ENCODE results near the gene RAI1.

Gene RAI1

DNA sequence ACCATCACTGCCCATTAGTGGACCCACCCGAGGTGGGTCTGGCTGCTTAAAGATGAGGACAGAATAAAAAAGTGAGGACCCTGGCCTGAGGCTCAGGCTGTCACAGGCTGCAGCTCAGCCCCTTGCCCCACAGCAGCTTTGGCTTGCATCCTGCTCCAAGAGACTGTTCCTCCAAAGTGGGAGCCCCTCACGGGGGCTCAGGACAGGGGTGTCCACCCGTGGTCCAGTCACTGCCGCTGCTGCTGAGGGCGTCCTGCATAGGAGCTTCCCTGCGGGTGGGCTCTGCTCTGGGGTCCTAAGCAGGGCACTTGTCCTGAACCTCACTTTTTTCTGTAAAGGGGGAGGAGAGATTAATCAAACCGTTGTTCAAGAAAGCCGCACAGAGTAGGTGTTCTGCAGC, 107.7 kb downstream of the RAI1 start:
- no peak for DNase-seq

DNA sequence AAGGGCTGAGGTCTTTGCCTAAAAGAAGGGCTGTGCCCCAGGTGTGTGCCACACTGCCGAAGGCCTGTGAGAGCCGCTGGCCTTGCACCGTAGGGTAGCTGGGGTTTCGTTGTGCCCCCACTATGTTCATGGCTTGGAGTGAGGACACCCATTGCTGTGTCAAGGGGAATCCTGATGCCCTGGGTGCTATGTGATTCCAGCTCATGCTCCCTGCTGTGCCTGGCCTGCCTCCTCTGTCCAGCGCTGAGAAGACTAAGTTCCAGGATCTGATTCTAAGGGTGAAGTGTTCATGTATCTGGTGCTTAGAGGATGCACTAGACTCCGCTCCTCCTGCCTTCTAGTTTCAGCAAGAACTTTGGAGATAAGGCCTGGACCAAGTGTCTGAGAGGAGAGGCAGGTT, 108.2 kb downstream of the RAI1 start:
- DNase-seq = no peak

DNA sequence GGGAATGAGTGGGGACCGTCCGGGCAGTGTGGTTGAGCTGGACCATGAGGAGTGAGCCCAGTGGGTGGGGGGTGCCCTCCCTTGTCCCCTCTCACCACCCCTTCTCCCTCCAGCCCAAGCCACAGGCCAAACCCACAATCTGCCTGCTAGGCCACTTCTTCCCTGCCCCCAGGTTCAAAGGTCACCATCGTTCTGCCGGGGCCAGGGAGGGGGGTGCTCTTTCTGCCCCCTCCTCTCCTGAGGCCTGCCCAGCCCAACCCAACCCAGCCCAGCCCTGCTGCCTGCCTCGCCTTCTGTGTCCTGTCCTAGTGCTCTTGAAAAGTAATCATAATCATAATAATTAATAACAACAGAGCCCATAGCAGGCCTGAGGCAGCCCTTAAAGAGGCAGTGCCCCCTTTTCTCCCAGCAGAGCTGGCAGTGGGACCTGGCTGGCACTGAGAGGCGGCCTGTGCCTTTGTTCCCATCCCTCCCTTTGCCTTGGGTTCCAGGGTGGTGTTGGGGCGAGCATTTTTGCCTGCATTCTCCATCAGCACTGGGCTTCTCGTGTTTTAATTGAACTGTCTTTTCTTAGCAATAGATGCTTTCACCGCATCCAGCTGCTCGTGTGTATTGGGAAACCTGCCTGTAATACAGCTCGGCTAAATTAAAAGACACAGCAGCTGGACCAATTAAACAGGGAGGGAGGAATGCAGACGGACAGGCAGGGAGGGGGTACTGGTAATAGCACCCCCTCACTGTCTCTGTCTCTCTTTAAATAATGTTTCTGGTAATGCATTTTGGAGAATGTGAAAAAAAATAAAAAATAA, 108.8 kb downstream of the RAI1 start:
- no peak for DNase-seq

DNA sequence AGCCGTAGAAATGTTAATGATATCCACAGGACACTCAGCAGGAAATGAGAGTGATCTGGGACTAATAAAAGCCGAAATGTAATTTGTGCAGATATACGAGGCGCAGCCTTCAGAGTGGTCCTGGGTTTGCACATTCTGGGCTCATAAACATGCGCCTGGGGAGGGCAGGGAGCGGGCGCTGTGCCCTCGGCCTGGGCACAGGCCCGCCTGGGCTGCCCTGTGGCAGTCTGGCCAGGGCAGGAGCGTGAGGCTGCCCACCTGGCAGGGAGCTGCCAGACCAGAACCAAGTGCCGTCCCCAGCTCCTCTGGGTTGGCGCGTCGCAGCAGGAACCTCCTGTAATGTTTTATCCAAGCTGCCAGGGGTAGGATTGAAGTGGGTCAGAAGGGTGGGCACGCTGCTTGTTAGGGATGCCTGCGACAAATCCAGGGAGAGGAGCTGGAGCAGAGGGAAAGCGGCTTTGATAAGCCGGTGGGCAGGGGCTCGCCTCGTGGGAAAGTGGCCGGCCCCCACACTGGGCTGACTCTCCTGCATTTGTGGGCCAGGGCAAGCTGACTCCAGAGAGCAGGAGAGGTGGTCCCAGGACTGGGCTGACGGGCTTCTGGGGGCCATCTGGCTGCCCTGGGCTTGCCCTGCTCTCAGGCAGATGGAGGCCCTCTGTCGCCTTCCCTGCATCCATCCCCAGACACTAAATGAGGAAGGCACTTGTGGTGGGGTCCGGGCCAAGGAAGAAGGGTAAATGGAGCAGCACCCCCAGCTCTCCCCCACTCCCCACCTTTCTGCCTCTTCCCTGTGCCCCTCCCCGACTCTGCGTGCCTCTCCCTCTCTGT, 109.6 kb downstream of the RAI1 start:
- no peak for DNase-seq

DNA sequence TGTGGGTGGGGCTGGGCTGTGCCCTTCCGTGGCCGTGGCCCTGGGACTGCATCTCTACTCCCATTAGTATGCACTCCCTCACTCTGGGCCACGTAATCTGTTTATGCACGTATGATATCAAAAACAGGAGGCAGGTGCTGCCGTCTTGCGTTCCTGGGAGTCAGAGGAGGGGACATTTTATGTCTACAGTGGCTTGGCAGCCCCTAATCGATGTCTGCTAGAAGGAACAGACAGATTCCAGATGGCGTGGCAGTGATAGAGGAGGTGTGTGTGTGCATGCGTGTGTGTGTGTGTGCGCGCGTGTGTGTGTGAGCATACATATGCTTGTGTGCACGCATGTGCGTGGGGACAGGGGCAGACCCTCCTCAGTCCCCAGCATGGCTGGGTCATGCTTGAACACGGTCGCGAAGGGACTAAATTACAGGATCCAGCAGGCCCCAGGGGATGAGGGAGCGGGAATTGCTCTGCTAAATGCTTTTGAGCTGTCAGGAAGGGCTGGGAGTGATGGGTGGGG, 110.8 kb downstream of the RAI1 start:
- no peak for DNase-seq

DNA sequence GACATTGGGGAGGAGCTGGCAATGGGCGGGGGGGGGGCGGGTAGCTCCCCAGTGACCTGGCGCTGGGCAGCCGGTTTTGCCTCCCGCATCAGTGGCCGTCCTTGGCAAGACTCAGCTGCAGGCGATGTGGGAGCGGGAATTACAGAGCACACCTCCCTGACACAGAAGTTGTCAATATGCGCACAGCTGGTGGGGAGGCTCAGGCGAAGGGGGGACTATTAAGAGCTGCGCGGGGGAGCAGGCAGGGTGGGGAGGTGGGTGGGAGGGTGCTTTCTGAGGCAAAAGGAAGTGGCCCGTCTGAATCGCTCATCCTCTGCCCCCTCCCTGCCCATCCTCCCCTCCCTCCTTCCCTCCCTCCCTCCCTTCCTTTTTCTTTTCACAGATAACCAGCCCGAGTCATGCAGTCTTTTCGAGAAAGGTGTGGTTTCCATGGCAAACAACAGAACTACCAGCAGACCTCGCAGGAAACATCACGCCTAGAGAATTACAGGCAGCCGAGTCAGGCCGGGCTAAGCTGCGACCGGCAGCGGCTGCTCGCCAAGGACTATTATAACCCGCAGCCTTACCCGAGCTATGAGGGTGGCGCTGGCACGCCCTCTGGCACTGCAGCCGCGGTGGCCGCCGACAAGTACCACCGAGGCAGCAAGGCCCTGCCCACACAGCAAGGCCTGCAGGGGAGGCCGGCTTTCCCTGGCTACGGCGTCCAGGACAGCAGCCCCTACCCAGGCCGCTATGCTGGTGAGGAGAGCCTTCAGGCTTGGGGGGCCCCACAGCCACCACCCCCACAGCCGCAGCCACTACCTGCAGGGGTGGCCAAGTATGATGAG, 111.5 kb downstream of the RAI1 start:
- no peak for DNase-seq

DNA sequence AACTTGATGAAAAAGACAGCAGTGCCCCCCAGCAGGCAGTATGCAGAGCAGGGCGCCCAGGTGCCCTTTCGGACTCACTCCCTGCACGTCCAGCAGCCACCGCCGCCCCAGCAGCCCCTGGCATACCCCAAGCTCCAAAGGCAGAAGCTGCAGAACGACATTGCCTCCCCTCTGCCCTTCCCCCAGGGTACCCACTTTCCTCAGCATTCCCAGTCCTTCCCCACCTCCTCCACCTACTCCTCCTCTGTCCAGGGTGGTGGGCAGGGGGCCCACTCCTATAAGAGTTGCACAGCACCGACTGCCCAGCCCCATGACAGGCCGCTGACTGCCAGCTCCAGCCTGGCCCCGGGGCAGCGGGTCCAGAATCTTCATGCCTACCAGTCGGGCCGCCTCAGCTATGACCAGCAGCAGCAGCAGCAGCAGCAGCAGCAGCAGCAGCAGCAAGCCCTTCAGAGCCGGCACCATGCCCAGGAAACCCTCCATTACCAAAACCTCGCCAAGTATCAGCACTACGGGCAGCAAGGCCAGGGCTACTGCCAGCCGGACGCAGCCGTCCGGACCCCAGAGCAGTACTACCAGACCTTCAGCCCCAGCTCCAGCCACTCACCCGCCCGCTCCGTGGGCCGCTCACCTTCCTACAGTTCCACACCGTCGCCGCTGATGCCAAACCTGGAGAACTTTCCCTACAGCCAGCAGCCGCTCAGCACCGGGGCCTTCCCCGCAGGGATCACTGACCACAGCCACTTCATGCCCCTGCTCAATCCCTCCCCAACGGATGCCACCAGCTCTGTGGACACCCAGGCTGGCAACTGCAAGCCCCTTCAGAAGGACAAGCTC, 112.3 kb downstream of the RAI1 start:
- DNase-seq = no peak

DNA sequence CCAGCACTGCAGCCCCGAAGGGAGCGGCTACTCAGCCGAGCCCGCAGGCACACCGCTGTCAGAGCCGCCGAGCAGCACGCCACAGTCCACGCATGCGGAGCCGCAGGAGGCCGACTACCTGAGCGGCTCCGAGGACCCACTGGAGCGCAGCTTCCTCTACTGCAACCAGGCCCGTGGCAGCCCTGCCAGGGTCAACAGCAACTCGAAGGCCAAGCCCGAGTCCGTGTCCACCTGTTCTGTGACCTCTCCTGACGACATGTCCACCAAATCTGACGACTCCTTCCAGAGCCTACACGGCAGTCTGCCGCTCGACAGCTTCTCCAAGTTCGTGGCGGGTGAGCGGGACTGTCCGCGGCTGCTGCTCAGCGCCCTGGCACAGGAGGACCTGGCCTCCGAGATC, 113.1 kb downstream of the RAI1 start:
- DNase-seq = no peak

DNA sequence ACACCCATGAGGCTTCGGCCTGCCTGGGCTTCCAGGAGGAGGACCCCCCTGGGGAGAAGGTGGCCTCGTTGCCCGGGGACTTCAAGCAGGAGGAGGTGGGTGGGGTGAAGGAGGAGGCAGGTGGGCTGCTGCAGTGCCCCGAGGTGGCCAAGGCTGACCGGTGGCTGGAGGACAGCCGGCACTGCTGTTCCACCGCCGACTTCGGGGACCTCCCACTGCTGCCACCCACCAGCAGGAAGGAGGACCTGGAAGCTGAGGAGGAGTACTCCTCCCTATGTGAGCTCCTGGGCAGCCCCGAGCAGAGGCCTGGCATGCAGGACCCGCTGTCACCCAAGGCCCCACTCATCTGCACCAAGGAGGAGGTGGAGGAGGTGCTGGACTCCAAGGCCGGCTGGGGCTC, 114.0 kb downstream of the RAI1 start:
- no peak for DNase-seq

DNA sequence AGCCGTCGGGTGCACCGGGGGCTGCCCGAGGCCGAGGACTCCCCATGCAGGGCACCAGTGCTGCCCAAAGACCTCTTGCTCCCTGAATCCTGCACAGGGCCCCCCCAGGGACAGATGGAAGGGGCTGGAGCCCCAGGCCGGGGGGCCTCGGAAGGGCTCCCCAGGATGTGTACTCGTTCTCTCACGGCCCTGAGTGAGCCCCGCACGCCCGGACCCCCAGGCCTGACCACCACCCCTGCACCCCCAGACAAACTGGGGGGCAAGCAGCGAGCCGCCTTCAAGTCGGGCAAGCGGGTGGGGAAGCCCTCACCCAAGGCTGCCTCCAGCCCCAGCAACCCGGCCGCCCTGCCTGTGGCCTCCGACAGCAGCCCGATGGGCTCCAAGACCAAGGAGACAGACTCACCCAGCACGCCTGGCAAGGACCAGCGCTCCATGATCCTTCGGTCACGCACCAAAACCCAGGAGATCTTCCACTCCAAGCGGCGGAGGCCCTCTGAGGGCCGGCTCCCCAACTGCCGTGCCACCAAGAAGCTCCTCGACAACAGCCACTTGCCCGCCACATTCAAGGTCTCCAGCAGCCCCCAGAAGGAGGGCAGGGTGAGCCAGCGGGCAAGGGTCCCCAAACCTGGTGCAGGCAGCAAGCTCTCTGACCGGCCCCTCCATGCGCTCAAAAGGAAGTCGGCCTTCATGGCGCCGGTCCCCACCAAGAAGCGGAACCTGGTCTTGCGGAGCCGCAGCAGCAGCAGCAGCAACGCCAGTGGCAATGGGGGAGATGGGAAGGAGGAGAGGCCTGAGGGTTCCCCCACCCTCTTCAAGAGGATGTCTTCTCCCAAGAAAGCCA, 114.9 kb downstream of the RAI1 start:
- DNase-seq = no peak

DNA sequence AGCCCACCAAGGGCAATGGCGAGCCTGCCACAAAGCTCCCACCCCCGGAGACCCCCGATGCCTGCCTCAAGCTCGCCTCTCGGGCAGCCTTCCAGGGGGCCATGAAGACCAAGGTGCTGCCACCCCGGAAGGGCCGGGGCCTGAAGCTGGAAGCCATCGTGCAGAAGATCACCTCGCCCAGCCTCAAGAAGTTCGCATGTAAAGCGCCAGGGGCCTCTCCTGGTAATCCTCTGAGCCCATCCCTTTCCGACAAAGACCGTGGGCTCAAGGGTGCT, 115.5 kb downstream of the RAI1 start:
- DNase-seq = no peak

DNA sequence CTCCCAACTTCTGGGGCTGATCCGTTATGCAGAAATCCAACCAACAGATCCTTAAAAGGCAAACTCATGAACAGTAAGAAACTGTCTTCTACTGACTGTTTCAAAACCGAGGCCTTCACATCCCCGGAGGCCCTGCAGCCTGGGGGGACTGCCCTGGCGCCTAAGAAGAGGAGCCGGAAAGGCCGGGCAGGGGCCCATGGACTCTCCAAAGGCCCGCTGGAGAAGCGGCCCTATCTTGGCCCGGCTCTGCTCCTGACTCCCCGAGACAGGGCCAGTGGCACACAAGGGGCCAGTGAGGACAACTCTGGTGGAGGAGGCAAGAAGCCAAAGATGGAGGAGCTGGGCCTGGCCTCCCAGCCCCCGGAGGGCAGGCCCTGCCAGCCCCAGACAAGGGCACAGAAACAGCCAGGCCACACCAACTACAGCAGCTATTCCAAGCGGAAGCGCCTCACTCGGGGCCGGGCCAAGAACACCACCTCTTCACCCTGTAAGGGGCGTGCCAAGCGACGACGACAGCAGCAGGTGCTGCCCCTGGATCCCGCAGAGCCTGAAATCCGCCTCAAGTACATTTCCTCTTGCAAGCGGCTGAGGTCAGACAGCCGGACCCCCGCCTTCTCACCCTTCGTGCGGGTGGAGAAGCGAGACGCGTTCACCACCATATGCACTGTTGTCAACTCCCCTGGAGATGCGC, 116.0 kb downstream of the RAI1 start:
- no peak for DNase-seq

DNA sequence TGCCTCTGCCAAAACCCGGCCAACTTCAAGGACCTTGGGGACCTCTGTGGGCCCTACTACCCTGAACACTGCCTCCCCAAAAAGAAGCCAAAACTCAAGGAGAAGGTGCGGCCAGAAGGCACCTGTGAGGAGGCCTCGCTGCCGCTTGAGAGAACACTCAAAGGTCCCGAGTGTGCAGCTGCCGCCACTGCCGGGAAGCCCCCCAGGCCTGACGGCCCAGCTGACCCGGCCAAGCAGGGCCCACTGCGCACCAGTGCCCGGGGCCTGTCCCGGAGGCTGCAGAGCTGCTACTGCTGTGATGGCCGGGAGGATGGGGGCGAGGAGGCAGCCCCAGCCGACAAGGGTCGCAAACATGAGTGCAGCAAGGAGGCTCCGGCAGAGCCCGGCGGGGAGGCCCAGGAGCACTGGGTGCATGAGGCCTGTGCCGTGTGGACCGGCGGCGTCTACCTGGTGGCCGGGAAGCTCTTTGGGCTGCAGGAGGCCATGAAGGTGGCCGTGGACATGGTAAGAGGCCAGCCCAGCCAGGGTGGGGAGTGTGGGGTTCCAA, 116.8 kb downstream of the RAI1 start:
- DNase-seq = no peak

DNA sequence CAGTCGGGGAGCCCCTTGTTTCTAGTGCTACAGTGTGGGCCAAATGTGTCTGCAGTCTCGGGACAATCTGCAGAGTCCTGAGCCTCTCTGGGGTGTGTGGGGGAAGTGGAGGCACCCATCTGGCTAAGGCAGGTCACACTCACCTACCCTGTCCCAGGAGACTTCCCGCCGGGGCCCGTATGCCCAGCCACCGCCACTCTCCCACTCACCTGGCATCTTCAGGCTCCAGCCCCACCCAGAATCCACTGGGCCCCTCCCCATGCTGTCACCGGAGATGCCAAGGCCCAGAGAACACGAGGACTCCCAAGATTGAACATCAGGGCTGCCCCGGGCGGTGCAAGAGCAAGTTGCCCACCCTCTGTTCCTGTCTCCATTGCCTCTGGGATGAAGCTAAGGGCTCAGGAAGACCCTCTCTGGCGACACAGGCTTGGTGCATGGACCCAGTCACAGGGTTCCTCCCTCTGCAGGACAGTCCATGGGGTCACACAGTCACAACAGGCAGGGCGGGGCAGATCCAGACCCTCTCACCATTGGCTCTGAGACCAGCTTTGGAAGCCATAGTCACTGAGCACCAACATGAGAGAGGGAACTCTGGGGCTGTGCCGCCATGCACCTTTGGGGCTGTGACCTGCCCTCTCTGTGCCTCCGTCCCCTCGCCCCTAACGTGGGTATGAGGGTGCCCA, 117.5 kb downstream of the RAI1 start:
- DNase-seq = no peak

DNA sequence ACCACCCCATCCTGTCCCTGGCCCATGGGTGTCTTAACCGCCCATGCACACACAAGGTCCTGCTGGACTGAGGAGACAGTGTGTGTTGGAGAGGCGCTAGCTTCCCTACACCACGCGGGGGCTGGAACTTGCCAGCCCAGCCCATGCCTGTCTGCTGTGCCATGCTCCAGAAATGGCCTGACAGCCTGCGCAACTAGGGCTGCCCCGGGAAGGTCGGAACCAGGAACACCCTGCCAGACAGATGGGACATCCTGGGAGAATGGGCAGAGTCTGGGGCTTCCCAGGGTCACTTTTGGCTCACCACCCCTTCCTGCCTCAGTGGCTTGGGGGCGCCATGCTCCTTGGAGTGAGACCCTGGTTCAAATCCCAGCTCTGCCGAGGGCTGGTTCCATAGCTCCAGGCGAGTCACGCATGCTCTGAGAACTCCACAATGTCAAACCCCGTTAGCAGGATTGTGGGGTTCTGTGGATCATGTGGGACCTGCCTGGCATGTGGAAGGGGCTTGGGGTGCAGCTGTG, 119.3 kb downstream of the RAI1 start:
- no peak for DNase-seq

DNA sequence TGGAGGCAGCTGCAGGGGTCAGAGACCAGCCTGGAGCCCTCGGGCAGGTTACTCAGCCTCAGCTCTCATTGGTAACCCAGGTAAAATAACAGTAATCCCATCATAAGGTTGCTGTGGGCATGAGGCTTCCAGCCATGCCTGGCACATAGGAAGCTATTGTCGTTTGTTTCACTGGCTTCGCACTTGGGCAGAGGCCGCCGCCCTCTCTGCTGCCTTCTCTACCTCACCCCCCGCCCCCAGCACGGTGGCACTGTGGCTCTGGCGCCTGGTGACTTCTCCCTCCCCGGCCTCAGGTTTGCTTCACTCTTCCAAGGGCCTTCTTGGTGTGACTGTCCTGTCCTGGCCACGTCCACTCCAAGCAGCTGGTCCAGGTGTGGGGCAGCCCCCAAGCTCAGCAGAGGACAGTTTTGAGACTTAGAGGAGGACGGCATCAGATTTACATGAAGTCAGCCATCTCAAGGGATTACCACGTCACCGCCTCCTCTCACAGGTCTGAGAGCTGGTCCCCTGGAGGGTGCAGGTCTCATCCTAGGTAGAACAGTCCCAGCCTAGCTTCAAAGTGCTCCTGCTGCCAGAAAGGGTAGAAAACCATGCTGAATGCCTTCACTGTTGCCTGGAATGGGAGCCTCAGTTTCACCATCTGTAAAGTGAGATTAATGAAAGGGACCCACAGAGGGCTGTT, 120.7 kb downstream of the RAI1 start:
- DNase-seq = no peak

DNA sequence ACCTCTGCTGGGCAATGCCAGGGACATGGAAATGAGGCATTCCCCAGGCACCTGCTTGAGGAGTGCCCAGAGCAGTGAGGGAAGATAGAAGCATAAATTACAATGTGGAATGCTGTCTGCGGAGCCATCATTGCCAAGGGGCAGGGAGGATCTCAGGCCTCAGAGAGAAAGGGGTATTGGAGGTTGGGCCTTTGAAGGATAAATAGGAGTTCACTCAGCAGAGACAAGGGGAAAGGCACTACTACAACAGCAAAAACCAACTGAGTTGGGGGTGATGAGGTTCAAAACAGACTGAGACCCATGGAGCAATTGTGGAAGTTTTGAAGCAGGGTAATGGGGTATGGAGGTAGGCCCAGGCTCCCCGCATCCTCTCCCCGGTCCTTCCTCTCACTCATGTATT, 122.7 kb downstream of the RAI1 start:
- no peak for DNase-seq

DNA sequence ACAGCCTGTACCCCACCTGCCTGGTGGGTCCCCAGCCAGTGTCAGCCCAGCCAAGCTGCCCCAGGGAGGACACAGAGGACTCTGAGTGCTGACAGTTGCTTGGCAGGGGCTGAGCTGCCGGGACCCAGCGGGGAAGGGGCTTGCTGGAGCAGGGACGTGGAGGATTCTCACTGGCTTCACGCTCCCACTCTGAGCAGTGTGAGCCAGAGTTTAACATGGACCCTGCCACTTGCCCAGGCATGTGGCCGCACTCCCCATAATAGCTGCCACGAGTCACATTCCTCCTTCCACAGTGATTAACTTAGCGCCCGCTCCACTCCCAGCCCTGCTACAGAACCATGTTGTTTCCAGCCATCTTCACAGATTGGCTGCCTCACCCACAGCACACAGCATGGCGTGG, 124.3 kb downstream of the RAI1 start:
- no peak for DNase-seq

DNA sequence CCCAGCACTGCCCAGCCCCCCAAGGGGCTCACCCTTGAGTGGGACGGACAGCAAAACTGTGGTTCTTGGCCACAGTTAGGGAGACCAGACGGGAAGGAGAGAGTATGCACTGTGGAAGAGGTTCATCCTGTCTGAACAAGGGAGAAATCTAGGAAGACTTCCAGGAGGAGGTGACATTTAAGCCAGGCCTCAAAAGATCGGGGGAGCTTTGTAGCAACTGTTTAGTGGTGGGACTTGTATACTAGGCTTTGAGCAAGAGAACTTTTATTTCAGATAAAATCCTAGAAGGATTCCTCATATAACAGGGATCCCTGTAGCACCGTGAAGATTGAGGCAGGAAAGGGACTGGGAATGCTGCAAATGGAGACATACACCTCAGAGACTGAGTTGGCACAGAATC, 124.8 kb downstream of the RAI1 start:
- DNase-seq = no peak
